Ammon's horn (tissue), 1 donor: ENCODE results near the gene PARP9.
A peak's percentile ranks its signal among the peaks of the same experiment; 100 is the strongest.
"Not testable (repeated sequence)": the region's sequence is repeated elsewhere in the genome, so short reads cannot be mapped to it uniquely, and the experiment has no call there.

Experiments used
- DNase-seq: peaks from one replicate; pipeline ENCODE4 v3.0.0-alpha.2; 2016; ENCODE audit warnings: low spot score

Gene PARP9

GRCh38 chr3:122576174-122576940 lies 12.3 kb upstream of the PARP9 start:
- no peak for DNase-seq

- no peak for DNase-seq
These were observed 8.9 kb upstream of the PARP9 start for GRCh38 chr3:122572940-122573412.

GRCh38 chr3:122568755-122569154 lies 4.7 kb upstream of the PARP9 start:
- DNase-seq: no peak

GRCh38 chr3:122568131-122568530 lies 4.0 kb upstream of the PARP9 start:
- not testable (repeated sequence) for DNase-seq

GRCh38 chr3:122563717-122564025 lies 429 bp downstream of the PARP9 start:
- DNase-seq: no peak

- no peak for DNase-seq
These were observed 980 bp downstream of the PARP9 start for GRCh38 chr3:122562923-122563716.

- DNase-seq: peak; percentile 23
These were observed 3.4 kb downstream of the PARP9 start for GRCh38 chr3:122560680-122561079.

GRCh38 chr3:122559906-122560305 lies 4.2 kb downstream of the PARP9 start:
- DNase-seq: no peak

- DNase-seq: no peak
These were observed 5.5 kb downstream of the PARP9 start for GRCh38 chr3:122558605-122559004.

- no peak for DNase-seq
These were observed 6.7 kb downstream of the PARP9 start for GRCh38 chr3:122557356-122557755.

- DNase-seq: no peak
These were observed 8.6 kb downstream of the PARP9 start for GRCh38 chr3:122555275-122556071.

GRCh38 chr3:122553171-122553570 lies 10.9 kb downstream of the PARP9 start:
- no peak for DNase-seq

- DNase-seq: no peak
These were observed 15.5 kb downstream of the PARP9 start for GRCh38 chr3:122548619-122549018.

- DNase-seq: no peak
These were observed 16.0 kb downstream of the PARP9 start for GRCh38 chr3:122548076-122548475.

GRCh38 chr3:122546151-122546550 lies 17.9 kb downstream of the PARP9 start:
- DNase-seq: no peak

- no peak for DNase-seq
These were observed 25.1 kb downstream of the PARP9 start for GRCh38 chr3:122538956-122539490.

- DNase-seq: no peak
These were observed 27.5 kb downstream of the PARP9 start for GRCh38 chr3:122536632-122537001.

- DNase-seq: no peak
These were observed 28.0 kb downstream of the PARP9 start for GRCh38 chr3:122535964-122536631.

- DNase-seq: no peak
These were observed 30.2 kb downstream of the PARP9 start for GRCh38 chr3:122533931-122534334.

- DNase-seq: no peak
These were observed 30.6 kb downstream of the PARP9 start for GRCh38 chr3:122533480-122533879.

- DNase-seq: no peak
These were observed 33.9 kb downstream of the PARP9 start for GRCh38 chr3:122530164-122530563.

GRCh38 chr3:122523317-122523716 lies 40.8 kb downstream of the PARP9 start:
- no peak for DNase-seq
